Prostate gland (tissue), 2 donors: ENCODE measurements around the gene PRSS48. TPM values are rescaled to one million over a fixed set of nuclear protein-coding genes. Genes with fewer than 3 reads are reported as not detected.
"Not testable (repeated sequence)": the region's sequence is repeated elsewhere in the genome, so short reads cannot be mapped to it uniquely, and the experiment has no call there.

Source experiments
- DNase-seq: peaks from one replicate; pipeline ENCODE4 v3.0.0-alpha.2; 2019; ENCODE audit warnings: low spot score
- H3K27ac ChIP-seq, 2 donors: fragments of 200-600 bp; sonication (generic); 2 replicates each; pipeline ENCODE4 v1.5.1; 2017 to 2019
- H3K27me3 ChIP-seq: fragments of 200-600 bp; sonication (generic); replicated peaks from 2 replicates; pipeline ENCODE4 v1.5.1; 2019; ENCODE audit not compliant: insufficient read depth
- H3K36me3 ChIP-seq, 2 donors: fragments of 200-600 bp; sonication (generic); 1 replicate in 1 of 2; 2 replicates in 1 of 2; pipeline versions ENCODE4 v1.5.1 to v1.8.1; 2017 to 2019
- H3K4me1 ChIP-seq: fragments of 200-600 bp; sonication (generic); replicated peaks from 2 replicates; pipeline ENCODE4 v1.5.1; 2019
- H3K4me3 ChIP-seq, 2 donors: fragments of 200-600 bp; sonication (generic); 2 replicates each; pipeline ENCODE4 v1.5.1; 2017 to 2019
- H3K9me3 ChIP-seq: fragments of 200-600 bp; sonication (generic); 2 replicates; pipeline ENCODE4 v1.5.1; 2017
- CTCF ChIP-seq, 4 experiments: fragments of 200-600 bp in 2 of 4; fragments of 450-650 bp in 2 of 4; sonication (generic) in 2 of 4; IDR thresholded peaks; 1 replicate in 3 of 4; 2 replicates in 1 of 4; pipeline ENCODE4 v1.5.1; 2016 to 2019; ENCODE audit warnings: antibody characterized with exemption in 4 of 4, mild to moderate bottlenecking in 2 of 4, moderate library complexity in 2 of 4
- POLR2A ChIP-seq: fragments of 450-650 bp; IDR thresholded peaks from one replicate; pipeline ENCODE4 v1.6.1; 2016; ENCODE audit warnings: antibody characterized with exemption, mild to moderate bottlenecking
- POLR2AphosphoS5 ChIP-seq: sonication (generic); formaldehyde crosslinking; IDR thresholded peaks from one replicate; pipeline ENCODE4 v1.6.1; 2017; ENCODE audit warnings: antibody characterized with exemption
- WGBS: methylation state at CpG from one replicate; pipeline ENCODE4 v1.1.5; 2018; 5-methylcytosine and 5-hydroxymethylcytosine counted together
- intact Hi-C: fragments of 100-400 bp; cut with DNase I; formaldehyde crosslinking; loops from one replicate; pipeline ENCODE4 v1.14.2; 2022
- total RNA-seq, 2 donors: library from RNA; depleted of rRNA; stranded (reverse); fragments of >200 nt; gene quantifications; one replicate each; pipeline ENCODE4 v1.1.0, GENCODE V29; 2016

The PRSS48 gene
- total RNA-seq, 2 donors from 2014 or later: not detected

GRCh38 chr4:151250706-151251105 lies 26.3 kb upstream of the PRSS48 start:
- no peak overlapping the region for H3K27ac ChIP-seq
- no peaks in the 10 kb centered on the region for H3K4me1 ChIP-seq
- H3K36me3 ChIP-seq: no peaks in the 10 kb centered on the region
- TF ChIP-seq POLR2AphosphoS5 (no peak), POLR2A (no peak), CTCF (IDR thresholded peaks at IDR 0.05) (no peak)
- no peak for DNase-seq
- no peak overlapping the region for H3K4me3 ChIP-seq
- 30% methylated on average over 5 of the region's 5 CpGs for WGBS
- H3K27me3 ChIP-seq: no peaks in the 10 kb centered on the region
- intact Hi-C loops: no loop called here
- H3K9me3 ChIP-seq: no peaks in the 10 kb centered on the region

- H3K4me3 ChIP-seq: no peak overlapping the region
- H3K27me3 ChIP-seq: no peaks in the 10 kb centered on the region
- H3K27ac ChIP-seq: no peak overlapping the region
- WGBS: 42% methylated on average over 2 of the region's 2 CpGs
- no peaks in the 10 kb centered on the region for H3K36me3 ChIP-seq
- intact Hi-C loops: no loop called here
- TF ChIP-seq POLR2A (no peak), POLR2AphosphoS5 (no peak), CTCF (IDR thresholded peaks at IDR 0.05) (no peak)
- H3K4me1 ChIP-seq: no peaks in the 10 kb centered on the region
- DNase-seq: no peak
- no peaks in the 10 kb centered on the region for H3K9me3 ChIP-seq
These were observed 25.2 kb upstream of the PRSS48 start for GRCh38 chr4:151251603-151252304.

- H3K4me1 ChIP-seq, H3K27ac ChIP-seq, DNase-seq, H3K36me3 ChIP-seq, H3K27me3 ChIP-seq, intact Hi-C loops, H3K4me3 ChIP-seq, H3K9me3 ChIP-seq: not testable (repeated sequence)
- WGBS: 99% methylated on average over 14 of the region's 28 CpGs
These were observed 21.7 kb upstream of the PRSS48 start for GRCh38 chr4:151255226-151255625.

GRCh38 chr4:151255680-151256079 lies 21.3 kb upstream of the PRSS48 start:
- DNase-seq, H3K27ac ChIP-seq, H3K4me1 ChIP-seq, H3K9me3 ChIP-seq, H3K4me3 ChIP-seq, H3K27me3 ChIP-seq, H3K36me3 ChIP-seq, intact Hi-C loops: not testable (repeated sequence)
- WGBS: 76% methylated on average over 14 of the region's 17 CpGs

GRCh38 chr4:151256134-151256533 lies 20.8 kb upstream of the PRSS48 start:
- Histone ChIP-seq H3K27me3 (no peaks in the 10 kb centered on the region), H3K4me3 (no peak overlapping the region), H3K27ac (no peak overlapping the region), H3K4me1 (no peaks in the 10 kb centered on the region), H3K9me3 (no peaks in the 10 kb centered on the region), H3K36me3 (no peaks in the 10 kb centered on the region)
- intact Hi-C loops: no loop called here
- no peak for DNase-seq
- 69% methylated on average over 2 of the region's 2 CpGs for WGBS
- TF ChIP-seq CTCF (IDR thresholded peaks at IDR 0.05): no peak
- TF ChIP-seq POLR2A: no peak
- no peak for TF ChIP-seq POLR2AphosphoS5

GRCh38 chr4:151257704-151258103 lies 19.3 kb upstream of the PRSS48 start:
- no peak overlapping the region for H3K27ac ChIP-seq
- no peaks in the 10 kb centered on the region for H3K27me3 ChIP-seq
- no peak for TF ChIP-seq POLR2A
- no peak for TF ChIP-seq POLR2AphosphoS5
- TF ChIP-seq CTCF (IDR thresholded peaks at IDR 0.05): no peak
- intact Hi-C loops: no loop called here
- H3K9me3 ChIP-seq: no peaks in the 10 kb centered on the region
- H3K4me3 ChIP-seq: no peak overlapping the region
- H3K36me3 ChIP-seq: no peaks in the 10 kb centered on the region
- H3K4me1 ChIP-seq: no peaks in the 10 kb centered on the region
- 87% methylated on average over 4 of the region's 4 CpGs for WGBS
- no peak for DNase-seq
